OCI-LY1 (cell line): ENCODE data around the gene CPLANE2.

Source experiments
- EZH2 ChIP-seq: fragments of 200-600 bp; sonication (generic), shearing (Covaris generic); IDR thresholded peaks from 2 replicates; pipeline ENCODE4 v1.8.0; 2017; ENCODE audit warnings: borderline replicate concordance, mixed run types, mild to moderate bottlenecking, antibody characterized with exemption, low read length, moderate library complexity, mixed read lengths
- TF ChIP-seq, protein P1 (sequence below): fragments of 200-600 bp; sonication (generic), shearing (Covaris generic); IDR thresholded peaks from 2 replicates; pipeline ENCODE4 v1.5.1; 2017; ENCODE audit warnings: mild to moderate bottlenecking, antibody characterized with exemption, low read length, moderate library complexity, mixed read lengths

DNA sequence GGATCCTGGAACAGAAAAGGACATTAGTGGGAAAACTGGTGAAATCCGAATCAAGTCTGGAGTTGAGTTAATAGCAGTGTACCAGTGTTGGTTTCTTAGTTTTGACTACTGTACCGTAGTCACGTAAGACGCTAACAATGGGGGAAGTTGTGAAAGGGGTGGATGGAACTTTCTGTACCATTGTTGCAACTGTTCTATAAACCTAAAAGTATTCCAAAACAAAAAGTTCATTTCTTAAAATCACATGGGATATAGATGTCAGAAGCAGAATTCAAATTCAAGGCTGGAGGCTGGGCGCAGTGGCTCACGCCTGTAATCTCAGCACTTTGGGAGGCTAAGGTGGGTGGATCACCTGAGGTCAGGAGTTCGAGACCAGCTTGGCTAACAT lies 41.5 kb downstream of the CPLANE2 start:
- TF ChIP-seq, protein P1, sequence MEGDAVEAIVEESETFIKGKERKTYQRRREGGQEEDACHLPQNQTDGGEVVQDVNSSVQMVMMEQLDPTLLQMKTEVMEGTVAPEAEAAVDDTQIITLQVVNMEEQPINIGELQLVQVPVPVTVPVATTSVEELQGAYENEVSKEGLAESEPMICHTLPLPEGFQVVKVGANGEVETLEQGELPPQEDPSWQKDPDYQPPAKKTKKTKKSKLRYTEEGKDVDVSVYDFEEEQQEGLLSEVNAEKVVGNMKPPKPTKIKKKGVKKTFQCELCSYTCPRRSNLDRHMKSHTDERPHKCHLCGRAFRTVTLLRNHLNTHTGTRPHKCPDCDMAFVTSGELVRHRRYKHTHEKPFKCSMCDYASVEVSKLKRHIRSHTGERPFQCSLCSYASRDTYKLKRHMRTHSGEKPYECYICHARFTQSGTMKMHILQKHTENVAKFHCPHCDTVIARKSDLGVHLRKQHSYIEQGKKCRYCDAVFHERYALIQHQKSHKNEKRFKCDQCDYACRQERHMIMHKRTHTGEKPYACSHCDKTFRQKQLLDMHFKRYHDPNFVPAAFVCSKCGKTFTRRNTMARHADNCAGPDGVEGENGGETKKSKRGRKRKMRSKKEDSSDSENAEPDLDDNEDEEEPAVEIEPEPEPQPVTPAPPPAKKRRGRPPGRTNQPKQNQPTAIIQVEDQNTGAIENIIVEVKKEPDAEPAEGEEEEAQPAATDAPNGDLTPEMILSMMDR: no peak
- no peak for TF ChIP-seq EZH2
